WTC11 (cell line): ENCODE measurements around the gene IPO8. TPM values are rescaled to one million over a fixed set of nuclear protein-coding genes. Genes with fewer than 3 reads are reported as not detected.
A peak's percentile ranks its signal among the peaks of the same experiment; 100 is the strongest.

ENCODE experiments used
- ATAC-seq: fragments of 200-7000 bp; cut with Tn5 transposase; 2 replicates; pipeline ENCODE4 v1.10.0; 2021; ENCODE audit warnings: mild to moderate bottlenecking, moderate library complexity
- CTCF ChIA-PET: fragments of 300-600 bp; sonication (Branson Sonifier 250); formaldehyde crosslinking; loops from one replicate; lab custom pipeline; 2021; ENCODE audit warnings: antibody characterized with exemption; lab: Charles Lee
- POLR2A ChIA-PET: fragments of 350-600 bp; sonication (Branson Sonifier 250); formaldehyde crosslinking; loops from one replicate; lab custom pipeline; 2021; ENCODE audit warnings: antibody characterized with exemption; lab: Charles Lee
- DNase-seq: peaks from one replicate; pipeline ENCODE4 v3.0.0; 2021; ENCODE audit warnings: low spot score
- H3K27ac Mint-ChIP-seq: 2 replicates; pipeline ENCODE4 v1.8.0; 2021; ENCODE audit warnings: mixed read lengths
- H3K27me3 Mint-ChIP-seq: 2 replicates; pipeline ENCODE4 v1.8.0; 2021; ENCODE audit warnings: low read depth, mild to moderate bottlenecking, moderate library complexity, mixed read lengths
- H3K36me3 Mint-ChIP-seq: 2 replicates; pipeline ENCODE4 v1.8.0; 2021; ENCODE audit warnings: mixed read lengths
- H3K4me1 Mint-ChIP-seq: 2 replicates; pipeline ENCODE4 v1.8.0; 2022; ENCODE audit warnings: mixed read lengths
- H3K4me3 Mint-ChIP-seq: 2 replicates; pipeline ENCODE4 v1.8.0; 2021; ENCODE audit warnings: mild to moderate bottlenecking, moderate library complexity, mixed read lengths
- H3K9me3 Mint-ChIP-seq: 2 replicates; pipeline ENCODE4 v1.8.0; 2021; ENCODE audit warnings: mixed read lengths
- ATF1 ChIP-seq: sonication (generic); formaldehyde crosslinking; IDR thresholded peaks from 2 replicates; pipeline ENCODE4 v1.8.1; 2023; ENCODE audit warnings: mild to moderate bottlenecking, moderate library complexity, missing genetic modification reagents
- CBFB ChIP-seq: sonication (generic); formaldehyde crosslinking; IDR thresholded peaks from 2 replicates; pipeline ENCODE4 v1.8.1; 2022; ENCODE audit warnings: mild to moderate bottlenecking, low read depth, missing genetic modification reagents
- FOXP1 ChIP-seq: sonication (generic); formaldehyde crosslinking; IDR thresholded peaks from 2 replicates; pipeline ENCODE4 v1.8.0; 2022; ENCODE audit warnings: missing genetic modification reagents, mild to moderate bottlenecking, moderate library complexity, borderline replicate concordance
- GABPB1 ChIP-seq: sonication (generic); formaldehyde crosslinking; IDR thresholded peaks from 2 replicates; pipeline ENCODE4 v1.8.1; 2023; ENCODE audit warnings: mild to moderate bottlenecking, missing genetic modification reagents
- GTF2I ChIP-seq: fragments of 250-450 bp; sonication (Bioruptor Pico); conservative IDR thresholded peaks from 2 replicates; pipeline ENCODE4 v1.4.0; 2021; ENCODE audit warnings: mild to moderate bottlenecking
- JUN ChIP-seq: sonication (generic); formaldehyde crosslinking; IDR thresholded peaks from 2 replicates; pipeline ENCODE4 v1.8.0; 2023; ENCODE audit warnings: mild to moderate bottlenecking, missing genetic modification reagents
- NR2C2 ChIP-seq: sonication (generic); formaldehyde crosslinking; IDR thresholded peaks from 2 replicates; pipeline ENCODE4 v1.8.0; 2022; ENCODE audit warnings: mild to moderate bottlenecking, missing genetic modification reagents
- RORB ChIP-seq: fragments of 250-450 bp; sonication (Bioruptor Pico); IDR thresholded peaks from 2 replicates; pipeline ENCODE4 v1.9.0; 2021; ENCODE audit warnings: mild to moderate bottlenecking
- SMAD3 ChIP-seq: sonication (generic); formaldehyde crosslinking; IDR thresholded peaks from 2 replicates; pipeline ENCODE4 v1.8.0; 2022; ENCODE audit warnings: missing genetic modification reagents, mild to moderate bottlenecking, borderline replicate concordance
- ZNF138 ChIP-seq: sonication (generic); formaldehyde crosslinking; conservative IDR thresholded peaks from 2 replicates; pipeline ENCODE4 v1.8.1; 2022; ENCODE audit warnings: mild to moderate bottlenecking, moderate library complexity, missing genetic modification reagents
- total RNA-seq: library from RNA; stranded (reverse); gene quantifications from 3 replicates; pipeline ENCODE4 v1.2.3, GENCODE V29; 2021
- TF ChIP-seq, protein P1 (sequence below): sonication (generic); formaldehyde crosslinking; IDR thresholded peaks from 2 replicates; pipeline ENCODE4 v1.8.1; 2023; ENCODE audit warnings: mild to moderate bottlenecking, missing genetic modification reagents, moderate library complexity
- TF ChIP-seq, protein P2 (sequence below): fragments of 250-450 bp; sonication (Bioruptor Pico); IDR thresholded peaks from 2 replicates; pipeline ENCODE4 v1.9.0; 2021; ENCODE audit warnings: mild to moderate bottlenecking, borderline replicate concordance
- TF ChIP-seq, protein P3 (sequence below): sonication (generic); formaldehyde crosslinking; IDR thresholded peaks from 2 replicates; pipeline ENCODE4 v1.8.1; 2022; ENCODE audit warnings: mild to moderate bottlenecking, moderate library complexity, missing genetic modification reagents
- TF ChIP-seq, protein P4 (sequence below): fragments of 250-450 bp; sonication (Bioruptor Pico); conservative IDR thresholded peaks from 2 replicates; pipeline ENCODE4 v1.9.0; 2021; ENCODE audit warnings: mild to moderate bottlenecking
- TF ChIP-seq, protein P5 (sequence below): sonication (generic); formaldehyde crosslinking; conservative IDR thresholded peaks from 2 replicates; pipeline ENCODE4 v1.8.1; 2023; ENCODE audit warnings: mild to moderate bottlenecking, low read depth, missing genetic modification reagents, moderate library complexity
- TF ChIP-seq, protein P6 (sequence below): sonication (generic); formaldehyde crosslinking; conservative IDR thresholded peaks from 2 replicates; pipeline ENCODE4 v1.8.1; 2022; ENCODE audit warnings: mild to moderate bottlenecking, missing genetic modification reagents
- TF ChIP-seq, protein P7 (sequence below): sonication (generic); formaldehyde crosslinking; IDR thresholded peaks from 2 replicates; pipeline ENCODE4 v1.8.0; 2023; ENCODE audit warnings: mild to moderate bottlenecking, missing genetic modification reagents

The IPO8 gene
- total RNA-seq, 1 experiment from 2014 or later, result 44.8 TPM

DNA sequence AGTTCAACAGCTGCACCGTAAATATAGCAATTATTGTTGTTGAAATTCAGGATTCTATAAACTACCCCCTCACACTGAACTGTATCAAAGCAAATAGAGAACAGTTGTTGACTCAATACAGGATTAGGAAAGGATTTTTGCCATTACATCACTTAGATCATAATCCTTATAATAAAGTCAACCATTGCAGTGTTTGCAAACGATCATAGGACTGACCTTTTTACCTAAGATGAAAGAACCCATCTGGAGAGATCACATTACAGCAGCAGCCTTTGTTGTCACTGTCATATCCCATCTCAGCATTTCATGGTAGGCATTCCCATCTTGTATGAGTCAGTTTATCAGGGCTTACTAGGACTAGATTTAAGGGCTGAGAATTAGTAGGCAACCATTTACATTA, 96.1 kb downstream of the IPO8 start:
- no peak for ATAC-seq
- Mint-ChIP-seq H3K4me3 (no peak overlapping the region), H3K4me1 (peaks cover under 1% of the 10 kb centered on the region; the same call in 1 of the 2 replicates), H3K27ac (no peak overlapping the region), H3K27me3 (no peaks in the 10 kb centered on the region; the same call in 1 of the 2 replicates), H3K36me3 (peaks cover 25% of the 10 kb centered on the region), H3K9me3 (peaks cover 39% of the 10 kb centered on the region)
- CTCF ChIA-PET, result no interaction called here
- no peak for TF ChIP-seq JUN
- TF ChIP-seq FOXP1 (CRISPR knock-in tag), result no peak
- peak; percentile 95 for TF ChIP-seq GABPB1 (CRISPR knock-in tag)
- TF ChIP-seq, protein P1, sequence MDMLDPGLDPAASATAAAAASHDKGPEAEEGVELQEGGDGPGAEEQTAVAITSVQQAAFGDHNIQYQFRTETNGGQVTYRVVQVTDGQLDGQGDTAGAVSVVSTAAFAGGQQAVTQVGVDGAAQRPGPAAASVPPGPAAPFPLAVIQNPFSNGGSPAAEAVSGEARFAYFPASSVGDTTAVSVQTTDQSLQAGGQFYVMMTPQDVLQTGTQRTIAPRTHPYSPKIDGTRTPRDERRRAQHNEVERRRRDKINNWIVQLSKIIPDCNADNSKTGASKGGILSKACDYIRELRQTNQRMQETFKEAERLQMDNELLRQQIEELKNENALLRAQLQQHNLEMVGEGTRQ (CRISPR knock-in tag), result no peak
- DNase-seq, result no peak
- POLR2A ChIA-PET, result no interaction called here

DNA sequence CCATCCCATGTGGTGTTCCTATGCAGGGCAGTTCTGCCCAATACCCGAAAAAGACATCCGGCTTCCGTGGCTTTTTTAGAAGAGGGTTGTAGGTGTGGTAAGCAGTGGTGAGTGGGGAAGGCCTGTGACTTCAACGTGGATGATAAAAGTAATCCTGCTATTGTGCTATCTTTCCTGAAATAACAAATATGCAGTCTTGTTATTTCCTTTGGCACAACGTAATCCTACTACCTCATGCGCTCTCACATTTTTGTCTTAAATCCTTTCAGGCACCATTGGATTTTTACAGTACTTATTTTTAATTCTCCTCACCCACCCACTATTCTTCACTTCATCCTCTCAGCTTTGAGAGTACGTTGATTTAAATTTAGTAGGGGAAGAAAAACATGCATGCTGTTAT, 96.8 kb downstream of the IPO8 start:
- CTCF ChIA-PET, result no interaction called here
- peaks cover 25% of the 10 kb centered on the region for H3K36me3 Mint-ChIP-seq
- TF ChIP-seq, protein P2, sequence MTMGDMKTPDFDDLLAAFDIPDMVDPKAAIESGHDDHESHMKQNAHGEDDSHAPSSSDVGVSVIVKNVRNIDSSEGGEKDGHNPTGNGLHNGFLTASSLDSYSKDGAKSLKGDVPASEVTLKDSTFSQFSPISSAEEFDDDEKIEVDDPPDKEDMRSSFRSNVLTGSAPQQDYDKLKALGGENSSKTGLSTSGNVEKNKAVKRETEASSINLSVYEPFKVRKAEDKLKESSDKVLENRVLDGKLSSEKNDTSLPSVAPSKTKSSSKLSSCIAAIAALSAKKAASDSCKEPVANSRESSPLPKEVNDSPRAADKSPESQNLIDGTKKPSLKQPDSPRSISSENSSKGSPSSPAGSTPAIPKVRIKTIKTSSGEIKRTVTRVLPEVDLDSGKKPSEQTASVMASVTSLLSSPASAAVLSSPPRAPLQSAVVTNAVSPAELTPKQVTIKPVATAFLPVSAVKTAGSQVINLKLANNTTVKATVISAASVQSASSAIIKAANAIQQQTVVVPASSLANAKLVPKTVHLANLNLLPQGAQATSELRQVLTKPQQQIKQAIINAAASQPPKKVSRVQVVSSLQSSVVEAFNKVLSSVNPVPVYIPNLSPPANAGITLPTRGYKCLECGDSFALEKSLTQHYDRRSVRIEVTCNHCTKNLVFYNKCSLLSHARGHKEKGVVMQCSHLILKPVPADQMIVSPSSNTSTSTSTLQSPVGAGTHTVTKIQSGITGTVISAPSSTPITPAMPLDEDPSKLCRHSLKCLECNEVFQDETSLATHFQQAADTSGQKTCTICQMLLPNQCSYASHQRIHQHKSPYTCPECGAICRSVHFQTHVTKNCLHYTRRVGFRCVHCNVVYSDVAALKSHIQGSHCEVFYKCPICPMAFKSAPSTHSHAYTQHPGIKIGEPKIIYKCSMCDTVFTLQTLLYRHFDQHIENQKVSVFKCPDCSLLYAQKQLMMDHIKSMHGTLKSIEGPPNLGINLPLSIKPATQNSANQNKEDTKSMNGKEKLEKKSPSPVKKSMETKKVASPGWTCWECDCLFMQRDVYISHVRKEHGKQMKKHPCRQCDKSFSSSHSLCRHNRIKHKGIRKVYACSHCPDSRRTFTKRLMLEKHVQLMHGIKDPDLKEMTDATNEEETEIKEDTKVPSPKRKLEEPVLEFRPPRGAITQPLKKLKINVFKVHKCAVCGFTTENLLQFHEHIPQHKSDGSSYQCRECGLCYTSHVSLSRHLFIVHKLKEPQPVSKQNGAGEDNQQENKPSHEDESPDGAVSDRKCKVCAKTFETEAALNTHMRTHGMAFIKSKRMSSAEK, result no peak
- TF ChIP-seq JUN, result no peak
- TF ChIP-seq, protein P3, sequence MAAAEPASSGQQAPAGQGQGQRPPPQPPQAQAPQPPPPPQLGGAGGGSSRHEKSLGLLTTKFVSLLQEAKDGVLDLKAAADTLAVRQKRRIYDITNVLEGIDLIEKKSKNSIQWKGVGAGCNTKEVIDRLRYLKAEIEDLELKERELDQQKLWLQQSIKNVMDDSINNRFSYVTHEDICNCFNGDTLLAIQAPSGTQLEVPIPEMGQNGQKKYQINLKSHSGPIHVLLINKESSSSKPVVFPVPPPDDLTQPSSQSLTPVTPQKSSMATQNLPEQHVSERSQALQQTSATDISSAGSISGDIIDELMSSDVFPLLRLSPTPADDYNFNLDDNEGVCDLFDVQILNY (CRISPR knock-in tag), result no peak
- TF ChIP-seq, all 79 proteins: peak for 0
- POLR2A ChIA-PET, result no interaction called here
- DNase-seq, result no peak
- no peaks in the 10 kb centered on the region for H3K4me1 Mint-ChIP-seq
- H3K9me3 Mint-ChIP-seq, result peaks cover 41% of the 10 kb centered on the region
- no peak overlapping the region for H3K4me3 Mint-ChIP-seq
- no peak overlapping the region for H3K27ac Mint-ChIP-seq
- ATAC-seq, result no peak
- no peaks in the 10 kb centered on the region; the same call in 1 of the 2 replicates for H3K27me3 Mint-ChIP-seq

DNA sequence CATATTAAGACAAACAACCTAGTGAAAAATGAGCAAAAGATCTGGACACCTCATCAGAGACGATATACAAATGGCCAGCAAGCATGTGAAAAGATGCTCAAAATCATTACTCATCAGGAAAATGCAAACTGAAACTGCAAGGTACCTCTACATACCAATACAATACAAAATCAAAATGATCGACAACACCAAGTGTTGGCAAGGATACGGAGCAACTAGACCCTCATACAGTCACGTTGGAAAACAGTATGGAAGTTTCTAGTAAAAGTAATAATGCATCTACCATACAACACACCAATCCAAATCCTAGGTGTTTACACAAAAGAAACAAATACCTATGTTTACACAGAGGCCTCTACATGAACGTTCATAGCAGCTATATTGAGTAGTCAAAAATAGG, 99.9 kb downstream of the IPO8 start:
- peaks cover 9% of the 10 kb centered on the region; the same call in 1 of the 2 replicates for H3K36me3 Mint-ChIP-seq
- H3K9me3 Mint-ChIP-seq, result peaks cover 29% of the 10 kb centered on the region
- CTCF ChIA-PET, result no interaction called here
- H3K4me3 Mint-ChIP-seq, result no peak overlapping the region
- H3K27me3 Mint-ChIP-seq, result no peaks in the 10 kb centered on the region; the same call in 1 of the 2 replicates
- H3K4me1 Mint-ChIP-seq, result no peaks in the 10 kb centered on the region
- TF ChIP-seq RORB (CRISPR knock-in tag), result no peak
- no peak for TF ChIP-seq ATF1 (CRISPR knock-in tag)
- TF ChIP-seq, protein P4, sequence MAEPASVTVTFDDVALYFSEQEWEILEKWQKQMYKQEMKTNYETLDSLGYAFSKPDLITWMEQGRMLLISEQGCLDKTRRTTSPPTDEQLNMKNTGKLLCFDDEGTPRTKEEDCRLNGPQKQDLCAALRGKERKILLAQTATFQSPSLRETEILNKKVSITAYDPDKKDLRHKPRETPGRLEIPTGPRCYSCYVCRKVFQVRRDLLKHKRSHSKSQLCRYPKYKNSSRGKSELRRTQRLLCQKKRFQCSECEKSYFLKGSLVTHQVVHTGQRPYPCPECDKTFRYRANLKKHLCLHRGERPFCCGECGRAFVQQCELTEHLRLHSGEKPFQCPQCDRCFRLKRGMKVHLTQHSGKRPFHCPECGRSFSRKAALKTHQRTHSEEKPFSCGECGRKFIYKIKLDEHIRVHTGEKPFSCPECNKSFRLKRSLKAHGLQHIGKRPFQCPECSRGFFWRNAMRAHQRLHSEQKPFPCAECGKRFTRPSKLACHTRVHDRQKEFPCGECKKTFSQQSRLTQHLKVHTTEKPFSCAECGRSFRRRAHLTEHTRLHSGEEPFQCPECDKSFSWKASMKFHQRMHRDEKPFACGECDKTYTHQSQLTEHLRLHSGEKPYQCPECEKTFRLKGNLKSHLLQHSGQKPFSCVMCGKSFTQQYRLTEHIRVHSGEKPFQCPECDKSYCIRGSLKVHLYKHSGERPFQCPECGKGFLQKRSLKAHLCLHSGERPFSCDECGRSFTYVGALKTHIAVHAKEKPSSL (CRISPR knock-in tag), result no peak
- no peak for TF ChIP-seq ZNF138 (CRISPR knock-in tag)
- TF ChIP-seq, protein P5, sequence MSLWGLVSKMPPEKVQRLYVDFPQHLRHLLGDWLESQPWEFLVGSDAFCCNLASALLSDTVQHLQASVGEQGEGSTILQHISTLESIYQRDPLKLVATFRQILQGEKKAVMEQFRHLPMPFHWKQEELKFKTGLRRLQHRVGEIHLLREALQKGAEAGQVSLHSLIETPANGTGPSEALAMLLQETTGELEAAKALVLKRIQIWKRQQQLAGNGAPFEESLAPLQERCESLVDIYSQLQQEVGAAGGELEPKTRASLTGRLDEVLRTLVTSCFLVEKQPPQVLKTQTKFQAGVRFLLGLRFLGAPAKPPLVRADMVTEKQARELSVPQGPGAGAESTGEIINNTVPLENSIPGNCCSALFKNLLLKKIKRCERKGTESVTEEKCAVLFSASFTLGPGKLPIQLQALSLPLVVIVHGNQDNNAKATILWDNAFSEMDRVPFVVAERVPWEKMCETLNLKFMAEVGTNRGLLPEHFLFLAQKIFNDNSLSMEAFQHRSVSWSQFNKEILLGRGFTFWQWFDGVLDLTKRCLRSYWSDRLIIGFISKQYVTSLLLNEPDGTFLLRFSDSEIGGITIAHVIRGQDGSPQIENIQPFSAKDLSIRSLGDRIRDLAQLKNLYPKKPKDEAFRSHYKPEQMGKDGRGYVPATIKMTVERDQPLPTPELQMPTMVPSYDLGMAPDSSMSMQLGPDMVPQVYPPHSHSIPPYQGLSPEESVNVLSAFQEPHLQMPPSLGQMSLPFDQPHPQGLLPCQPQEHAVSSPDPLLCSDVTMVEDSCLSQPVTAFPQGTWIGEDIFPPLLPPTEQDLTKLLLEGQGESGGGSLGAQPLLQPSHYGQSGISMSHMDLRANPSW (CRISPR knock-in tag), result no peak
- TF ChIP-seq GTF2I (CRISPR knock-in tag), result no peak
- TF ChIP-seq, protein P6, sequence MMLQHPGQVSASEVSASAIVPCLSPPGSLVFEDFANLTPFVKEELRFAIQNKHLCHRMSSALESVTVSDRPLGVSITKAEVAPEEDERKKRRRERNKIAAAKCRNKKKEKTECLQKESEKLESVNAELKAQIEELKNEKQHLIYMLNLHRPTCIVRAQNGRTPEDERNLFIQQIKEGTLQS (CRISPR knock-in tag), result no peak
- TF ChIP-seq CBFB (CRISPR knock-in tag), result no peak
- TF ChIP-seq, protein P7, sequence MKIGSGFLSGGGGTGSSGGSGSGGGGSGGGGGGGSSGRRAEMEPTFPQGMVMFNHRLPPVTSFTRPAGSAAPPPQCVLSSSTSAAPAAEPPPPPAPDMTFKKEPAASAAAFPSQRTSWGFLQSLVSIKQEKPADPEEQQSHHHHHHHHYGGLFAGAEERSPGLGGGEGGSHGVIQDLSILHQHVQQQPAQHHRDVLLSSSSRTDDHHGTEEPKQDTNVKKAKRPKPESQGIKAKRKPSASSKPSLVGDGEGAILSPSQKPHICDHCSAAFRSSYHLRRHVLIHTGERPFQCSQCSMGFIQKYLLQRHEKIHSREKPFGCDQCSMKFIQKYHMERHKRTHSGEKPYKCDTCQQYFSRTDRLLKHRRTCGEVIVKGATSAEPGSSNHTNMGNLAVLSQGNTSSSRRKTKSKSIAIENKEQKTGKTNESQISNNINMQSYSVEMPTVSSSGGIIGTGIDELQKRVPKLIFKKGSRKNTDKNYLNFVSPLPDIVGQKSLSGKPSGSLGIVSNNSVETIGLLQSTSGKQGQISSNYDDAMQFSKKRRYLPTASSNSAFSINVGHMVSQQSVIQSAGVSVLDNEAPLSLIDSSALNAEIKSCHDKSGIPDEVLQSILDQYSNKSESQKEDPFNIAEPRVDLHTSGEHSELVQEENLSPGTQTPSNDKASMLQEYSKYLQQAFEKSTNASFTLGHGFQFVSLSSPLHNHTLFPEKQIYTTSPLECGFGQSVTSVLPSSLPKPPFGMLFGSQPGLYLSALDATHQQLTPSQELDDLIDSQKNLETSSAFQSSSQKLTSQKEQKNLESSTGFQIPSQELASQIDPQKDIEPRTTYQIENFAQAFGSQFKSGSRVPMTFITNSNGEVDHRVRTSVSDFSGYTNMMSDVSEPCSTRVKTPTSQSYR (CRISPR knock-in tag), result no peak
- no peak for TF ChIP-seq NR2C2 (CRISPR knock-in tag)
- TF ChIP-seq SMAD3 (CRISPR knock-in tag), result no peak
- POLR2A ChIA-PET, result no interaction called here
- H3K27ac Mint-ChIP-seq, result no peak overlapping the region
- no peak for DNase-seq
- ATAC-seq, result no peak
